SK-N-MC (cell line): ENCODE measurements around the gene CDH19.

Source experiments
- FOXP2 ChIP-seq: optimal IDR thresholded peaks from 2 replicates; pipeline ENCODE3; 2011; ENCODE audit warnings: mild to moderate bottlenecking, moderate library complexity; ENCODE audit not compliant: insufficient read depth; ENCODE audit errors: extremely low read length, control extremely low read depth
- POLR2AphosphoS5 ChIP-seq: IDR thresholded peaks from 2 replicates; pipeline ENCODE4 v1.6.1; 2012; ENCODE audit warnings: mild to moderate bottlenecking, low read depth, low read length, borderline replicate concordance

DNA sequence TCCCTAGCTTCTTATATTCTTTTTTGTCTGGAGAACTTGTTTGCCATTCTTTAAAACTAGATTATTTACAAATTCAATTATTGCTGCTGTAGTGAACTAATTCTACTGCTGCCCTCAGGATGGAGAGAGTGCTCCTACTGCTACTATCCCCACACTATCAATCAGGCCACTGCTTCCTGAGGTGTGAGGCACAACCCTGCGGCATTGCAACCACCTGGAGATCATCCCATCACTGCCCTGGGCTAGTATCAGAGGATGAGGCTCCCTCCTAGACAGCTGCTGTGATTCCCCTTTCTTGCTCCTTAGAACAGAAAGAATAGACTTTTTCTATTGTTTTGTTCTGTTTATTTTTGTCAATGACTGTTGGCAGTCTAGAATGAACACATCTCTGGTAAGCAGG is 146.6 kb downstream of the CDH19 start:
- TF ChIP-seq POLR2AphosphoS5: no peak
- TF ChIP-seq FOXP2: no peak
